ENCODE measurements around the gene PI4K2A.

GRCh38 chr10:97611473-97611872 lies 29.0 kb upstream of the PI4K2A start:
- TF ChIP-seq POLR2A (IDR thresholded peaks at IDR 0.05; ENCODE audit: low read length) (no peak), GATA1 (IDR thresholded peaks at IDR 0.05; ENCODE audit: low read depth, low read length) (no peak)
